CD14-positive monocyte (primary cell): Measurements from ENCODE around the gene ALPG. TPM values are rescaled to one million over a fixed set of nuclear protein-coding genes. Genes with fewer than 3 reads are reported as not detected.
A peak's percentile ranks its signal among the peaks of the same experiment; 100 is the strongest.
"Not testable (repeated sequence)": the region's sequence is repeated elsewhere in the genome, so short reads cannot be mapped to it uniquely, and the experiment has no call there.

Experiments
- DNase-seq, 3 donors: peaks; one replicate each; pipeline ENCODE4 v3.0.0-alpha.2; 2011 to 2022
- H2AFZ ChIP-seq: 2 replicates; pipeline ENCODE4 v1.6.0; 2012; ENCODE audit warnings: mild to moderate bottlenecking, low read depth, low read length, inconsistent platforms; ENCODE audit not compliant: insufficient read depth, poor library complexity, severe bottlenecking
- H3K27ac ChIP-seq, 2 donors: 1 replicate in 1 of 2; 2 replicates in 1 of 2; pipeline ENCODE4 v1.5.1; 2012 to 2013; ENCODE audit warnings: low read length in 2 of 2, control low read depth in 1 of 2, inconsistent platforms in 1 of 2, low read depth in 1 of 2, mild to moderate bottlenecking in 1 of 2
- H3K27me3 ChIP-seq, 2 donors: one replicate each; pipeline versions ENCODE4 v1.6.0 to v1.6.1; 2011 to 2013; ENCODE audit warnings: low read length in 2 of 2; ENCODE audit not compliant: control insufficient read depth in 2 of 2, insufficient read depth in 2 of 2
- H3K36me3 ChIP-seq, 2 donors: replicated peaks in 1 of 2; 1 replicate in 1 of 2; 2 replicates in 1 of 2; pipeline versions ENCODE4 v1.5.1 to v1.6.1; 2012 to 2013; ENCODE audit warnings: low read length in 2 of 2, control low read depth in 1 of 2, inconsistent platforms in 1 of 2, mild to moderate bottlenecking in 1 of 2; ENCODE audit not compliant: insufficient read depth in 2 of 2, control insufficient read depth in 1 of 2
- H3K4me1 ChIP-seq, 2 donors: 1 replicate in 1 of 2; 2 replicates in 1 of 2; pipeline versions ENCODE4 v1.5.1 to v1.6.1; 2012 to 2013; ENCODE audit warnings: low read length in 2 of 2, control low read depth in 1 of 2, inconsistent platforms in 1 of 2, mild to moderate bottlenecking in 1 of 2, moderate library complexity in 1 of 2; ENCODE audit not compliant: insufficient read depth in 2 of 2, control insufficient read depth in 1 of 2
- H3K4me2 ChIP-seq: replicated peaks from 2 replicates; pipeline ENCODE3; 2012; ENCODE audit warnings: low read length, moderate library complexity, mild to moderate bottlenecking; ENCODE audit not compliant: poor library complexity, severe bottlenecking; ENCODE audit errors: extremely low read depth
- H3K4me3 ChIP-seq, 3 experiments: fragments of 200-600 bp in 1 of 3; sonication (generic) in 1 of 3; replicated peaks in 1 of 3; 1 replicate in 2 of 3; 2 replicates in 1 of 3; pipeline ENCODE4 v1.5.1; 2011 to 2013; ENCODE audit warnings: low read length in 3 of 3, mild to moderate bottlenecking in 3 of 3, control low read depth in 2 of 3, low read depth in 2 of 3, inconsistent platforms in 1 of 3, moderate library complexity in 1 of 3
- H3K79me2 ChIP-seq: 2 replicates; pipeline ENCODE4 v1.6.0; 2012; ENCODE audit warnings: mild to moderate bottlenecking, control low read depth, inconsistent platforms, low read length, moderate library complexity; ENCODE audit not compliant: insufficient read depth
- H3K9ac ChIP-seq: 2 replicates; pipeline ENCODE4 v1.6.0; 2017; ENCODE audit warnings: low read length, mild to moderate bottlenecking; ENCODE audit not compliant: insufficient read depth, poor library complexity, severe bottlenecking
- H3K9me3 ChIP-seq, 2 donors: replicated peaks in 1 of 2; 1 replicate in 1 of 2; 2 replicates in 1 of 2; pipeline versions ENCODE4 v1.5.1 to v1.6.1; 2012 to 2013; ENCODE audit warnings: low read length in 2 of 2, control low read depth in 1 of 2; ENCODE audit not compliant: control insufficient read depth in 1 of 2, insufficient read depth in 1 of 2
- H4K20me1 ChIP-seq: 2 replicates; pipeline ENCODE4 v1.6.0; 2012; ENCODE audit warnings: mild to moderate bottlenecking, low read length, control low read depth, moderate library complexity; ENCODE audit not compliant: insufficient read depth
- H3K27ac Mint-ChIP-seq, 7 donors: one replicate each; pipeline ENCODE4 v1.8.0; 2020; ENCODE audit warnings: mild to moderate bottlenecking in 7 of 7, mixed read lengths in 7 of 7, moderate library complexity in 6 of 7, inconsistent platforms in 2 of 7
- H3K27me3 Mint-ChIP-seq, 3 donors: one replicate each; pipeline ENCODE4 v1.8.0; 2021 to 2022; ENCODE audit warnings: low read depth in 3 of 3, mild to moderate bottlenecking in 3 of 3, mixed read lengths in 3 of 3, moderate library complexity in 3 of 3, inconsistent platforms in 1 of 3
- H3K36me3 Mint-ChIP-seq, 2 donors: one replicate each; pipeline ENCODE4 v1.8.0; 2020; ENCODE audit warnings: mixed read lengths in 2 of 2, inconsistent platforms in 1 of 2, mild to moderate bottlenecking in 1 of 2
- H3K4me1 Mint-ChIP-seq: one replicate; pipeline ENCODE4 v1.8.0; 2020; ENCODE audit warnings: mild to moderate bottlenecking, mixed read lengths
- H3K4me3 Mint-ChIP-seq, 2 donors: one replicate each; pipeline ENCODE4 v1.8.0; 2020; ENCODE audit warnings: mild to moderate bottlenecking in 2 of 2, mixed read lengths in 2 of 2, moderate library complexity in 1 of 2
- H3K9me3 Mint-ChIP-seq, 7 donors: one replicate each; pipeline ENCODE4 v1.8.0; 2020 to 2022; ENCODE audit warnings: mixed read lengths in 7 of 7, mild to moderate bottlenecking in 6 of 7, moderate library complexity in 6 of 7, inconsistent platforms in 2 of 7
- CTCF ChIP-seq: fragments of 200-600 bp; IDR thresholded peaks from one replicate; pipeline ENCODE4 v1.8.0; 2022; ENCODE audit warnings: antibody characterized with exemption, mild to moderate bottlenecking
- whole genome bisulfite sequencing: methylation state at CpG from one replicate; pipeline ENCODE4 v1.1.5; 2013; ENCODE audit warnings: missing lambda C conversion rate; ENCODE audit not compliant: insufficient coverage; 5-methylcytosine and 5-hydroxymethylcytosine counted together
- intact Hi-C, 2 donors: fragments of 100-400 bp; cut with micrococcal nuclease; formaldehyde crosslinking; loops; one replicate each; pipeline versions ENCODE4 v1.15.0 to v1.15.1; 2023
- polyA plus RNA-seq, 3 donors: library from polyadenylated mRNA; depleted of rRNA in 1 of 3; unstranded in 2 of 3; stranded (reverse) in 1 of 3; fragments of 300-500 nt in 2 of 3; fragments of >200 nt in 1 of 3; fragmentation: Illumina TruSeq in 2 of 3; gene quantifications; 1 replicate in 2 of 3; 2 replicates in 1 of 3; pipeline ENCODE4 v1.2.3, GENCODE V29; 2012 to 2021

The ALPG gene
- polyA plus RNA-seq, 3 donors: not detected

GRCh38 chr2:232381204-232382031 is 25.2 kb upstream of the ALPG start:
- peaks cover 4 to 17% of the 10 kb centered on the region in 2 donors for H3K27me3 ChIP-seq
- Mint-ChIP-seq H3K9me3 (peaks cover 2 to 11% (median 7%) of the 10 kb centered on the region in 7 donors), H3K27me3 (peaks cover 23 to 49% (median 25%) of the 10 kb centered on the region in 3 donors), H3K4me3 (peak overlapping the region; percentile 27 to 63)
- WGBS: 22% methylated on average over 36 of the region's 59 CpGs
- H3K36me3 Mint-ChIP-seq, DNase-seq, intact Hi-C loops, H3K27ac Mint-ChIP-seq, H3K4me1 Mint-ChIP-seq, H3K4me3 ChIP-seq, H2AFZ ChIP-seq, H3K4me2 ChIP-seq, H3K4me1 ChIP-seq, H3K9me3 ChIP-seq, H3K27ac ChIP-seq, H3K79me2 ChIP-seq, H4K20me1 ChIP-seq, H3K9ac ChIP-seq, H3K36me3 ChIP-seq: not testable (repeated sequence)

- TF ChIP-seq CTCF: no peak
- H3K4me3 Mint-ChIP-seq: peak overlapping the region in 1 of 2 donors; percentile 31
- H3K9ac ChIP-seq: no peak overlapping the region
- no peak overlapping the region for H3K4me3 ChIP-seq
- H4K20me1 ChIP-seq: no peaks in the 10 kb centered on the region
- no peaks in the 10 kb centered on the region for H3K79me2 ChIP-seq
- peaks cover 2% of the 10 kb centered on the region for H3K4me1 Mint-ChIP-seq
- no peak for DNase-seq
- no peak overlapping the region for H2AFZ ChIP-seq
- 82% methylated on average over 9 of the region's 18 CpGs for WGBS
- H3K4me2 ChIP-seq: no peak overlapping the region
- intact Hi-C loops: no loop called here
- no peak overlapping the region for H3K27ac ChIP-seq
- H3K27me3 Mint-ChIP-seq: peaks cover 27 to 52% (median 31%) of the 10 kb centered on the region in 3 donors
- H3K27me3 ChIP-seq: peaks cover 4 to 28% of the 10 kb centered on the region in 2 donors
- no peak overlapping the region for H3K27ac Mint-ChIP-seq
- peaks cover 12 to 14% of the 10 kb centered on the region in 2 donors for H3K9me3 ChIP-seq
- no peaks in the 10 kb centered on the region for H3K4me1 ChIP-seq
- no peaks in the 10 kb centered on the region for H3K36me3 Mint-ChIP-seq
- H3K36me3 ChIP-seq: no peaks in the 10 kb centered on the region
- H3K9me3 Mint-ChIP-seq: peaks cover 6 to 20% (median 14%) of the 10 kb centered on the region in 7 donors
Measured at GRCh38 chr2:232382331-232383225, 24.1 kb upstream of the ALPG start.
